ENCODE measurements around the gene MKX. TPM values are rescaled to one million over a fixed set of nuclear protein-coding genes. Genes with fewer than 3 reads are reported as not detected.

Gene MKX
- total RNA-seq, 4 donors from 2014 or later, result 0.82 to 2.4 TPM; not detected in 2

- no peak for DNase-seq
- intact Hi-C loops (cut with DNase I; ENCODE audit: low total_unique reads), result no loop called here
- no peaks in the 10 kb centered on the region for H3K9me3 ChIP-seq
- WGBS, 2 donors (ENCODE audit: low coverage in 1 of 2), result 79 to 83% methylated on average over 2 to 3 of the region's 3 CpGs
- H3K4me1 ChIP-seq, result peaks cover 0 to 3% (median 2%) of the 10 kb centered on the region in 4 donors
- in situ Hi-C loops (cut with MboI; ENCODE audit: low pct_ligation_motif_present in 1 of 4, low pct_unique_long_range_greater_than_20kb in 1 of 4, low sequenced_read_pairs in 3 of 4), result no loop called here
- no peak overlapping the region for H3K27ac ChIP-seq
- no peak for TF ChIP-seq EP300 (IDR thresholded peaks at IDR 0.05; ENCODE audit: low read depth)
- no peak for TF ChIP-seq POLR2A (IDR thresholded peaks at IDR 0.05)
- TF ChIP-seq CTCF (IDR thresholded peaks at IDR 0.05), result no peak
- no peak for TF ChIP-seq POLR2AphosphoS5 (IDR thresholded peaks at IDR 0.05)
- no peaks in the 10 kb centered on the region for H3K36me3 ChIP-seq
- no peaks in the 10 kb centered on the region for H3K27me3 ChIP-seq
- no peak overlapping the region for H3K4me3 ChIP-seq
Measured at GRCh38 chr10:27696466-27696865, 49.2 kb downstream of the MKX start.

GRCh38 chr10:27695706-27696105 lies 49.9 kb downstream of the MKX start:
- Histone ChIP-seq H3K27ac (no peak overlapping the region), H3K4me1 (peaks cover 0 to 3% (median 2%) of the 10 kb centered on the region in 4 donors), H3K36me3 (no peaks in the 10 kb centered on the region), H3K27me3 (no peaks in the 10 kb centered on the region), H3K4me3 (no peak overlapping the region), H3K9me3 (no peaks in the 10 kb centered on the region)
- in situ Hi-C loops (cut with MboI; ENCODE audit: low pct_ligation_motif_present in 1 of 4, low pct_unique_long_range_greater_than_20kb in 1 of 4, low sequenced_read_pairs in 3 of 4) (no loop called here), intact Hi-C loops (cut with DNase I; ENCODE audit: low total_unique reads) (no loop called here)
- 56 to 77% methylated on average over 2 of the region's 2 CpGs for WGBS, 2 donors (ENCODE audit: low coverage in 1 of 2)
- DNase-seq, result no peak
- TF ChIP-seq EP300 (IDR thresholded peaks at IDR 0.05; ENCODE audit: low read depth) (no peak), CTCF (IDR thresholded peaks at IDR 0.05) (no peak), POLR2A (IDR thresholded peaks at IDR 0.05) (no peak), POLR2AphosphoS5 (IDR thresholded peaks at IDR 0.05) (no peak)

- Histone ChIP-seq H3K9me3 (no peaks in the 10 kb centered on the region), H3K36me3 (no peaks in the 10 kb centered on the region), H3K27me3 (no peaks in the 10 kb centered on the region), H3K27ac (peak overlapping the region in 1 of 4 donors; percentile 13), H3K4me3 (no peak overlapping the region), H3K4me1 (peaks cover 0 to 3% (median 1%) of the 10 kb centered on the region in 4 donors)
- WGBS, 2 donors (ENCODE audit: low coverage in 1 of 2), result 62 to 79% methylated on average over 2 to 6 of the region's 6 CpGs
- in situ Hi-C loops (cut with MboI; ENCODE audit: low pct_ligation_motif_present in 1 of 4, low pct_unique_long_range_greater_than_20kb in 1 of 4, low sequenced_read_pairs in 3 of 4) (no loop called here), intact Hi-C loops (cut with DNase I; ENCODE audit: low total_unique reads) (no loop called here)
- no peak for DNase-seq
- TF ChIP-seq POLR2A (IDR thresholded peaks at IDR 0.05), result no peak
- no peak for TF ChIP-seq EP300 (IDR thresholded peaks at IDR 0.05; ENCODE audit: low read depth)
- no peak for TF ChIP-seq CTCF (IDR thresholded peaks at IDR 0.05)
- no peak for TF ChIP-seq POLR2AphosphoS5 (IDR thresholded peaks at IDR 0.05)
Measured at GRCh38 chr10:27695088-27695487, 50.5 kb downstream of the MKX start.

- Histone ChIP-seq H3K27ac (peak overlapping the region in 2 of 4 donors; percentile 41 to 51), H3K27me3 (no peaks in the 10 kb centered on the region), H3K9me3 (no peaks in the 10 kb centered on the region), H3K4me1 (peaks cover 0 to 3% (median 0%) of the 10 kb centered on the region in 4 donors), H3K4me3 (no peak overlapping the region), H3K36me3 (no peaks in the 10 kb centered on the region)
- TF ChIP-seq EP300 (IDR thresholded peaks at IDR 0.05; ENCODE audit: low read depth) (no peak), POLR2A (IDR thresholded peaks at IDR 0.05) (no peak), CTCF (IDR thresholded peaks at IDR 0.05) (no peak), POLR2AphosphoS5 (IDR thresholded peaks at IDR 0.05) (no peak)
- in situ Hi-C loops (cut with MboI; ENCODE audit: low pct_ligation_motif_present in 1 of 4, low pct_unique_long_range_greater_than_20kb in 1 of 4, low sequenced_read_pairs in 3 of 4), result no loop called here
- 45% methylated on average over 3 of the region's 3 CpGs; no CpG with 5 or more reads in 1 of the 2 donors for WGBS, 2 donors (ENCODE audit: low coverage in 1 of 2)
- DNase-seq, result no peak
- intact Hi-C loops (cut with DNase I; ENCODE audit: low total_unique reads), result no loop called here
Measured at GRCh38 chr10:27692663-27693062, 53.0 kb downstream of the MKX start.

Measured in transverse colon (tissue), 4 donors.